C1 segment of cervical spinal cord (tissue), 14 donors: ENCODE results near the gene LMTK2.
"Not testable (repeated sequence)": the region's sequence is repeated elsewhere in the genome, so short reads cannot be mapped to it uniquely, and the experiment has no call there.

Experiments used
- DNase-seq, 14 donors: peaks; one replicate each; lab custom pipeline; 2025; lab: John Stamatoyannopoulos, UW

Gene LMTK2

DNA sequence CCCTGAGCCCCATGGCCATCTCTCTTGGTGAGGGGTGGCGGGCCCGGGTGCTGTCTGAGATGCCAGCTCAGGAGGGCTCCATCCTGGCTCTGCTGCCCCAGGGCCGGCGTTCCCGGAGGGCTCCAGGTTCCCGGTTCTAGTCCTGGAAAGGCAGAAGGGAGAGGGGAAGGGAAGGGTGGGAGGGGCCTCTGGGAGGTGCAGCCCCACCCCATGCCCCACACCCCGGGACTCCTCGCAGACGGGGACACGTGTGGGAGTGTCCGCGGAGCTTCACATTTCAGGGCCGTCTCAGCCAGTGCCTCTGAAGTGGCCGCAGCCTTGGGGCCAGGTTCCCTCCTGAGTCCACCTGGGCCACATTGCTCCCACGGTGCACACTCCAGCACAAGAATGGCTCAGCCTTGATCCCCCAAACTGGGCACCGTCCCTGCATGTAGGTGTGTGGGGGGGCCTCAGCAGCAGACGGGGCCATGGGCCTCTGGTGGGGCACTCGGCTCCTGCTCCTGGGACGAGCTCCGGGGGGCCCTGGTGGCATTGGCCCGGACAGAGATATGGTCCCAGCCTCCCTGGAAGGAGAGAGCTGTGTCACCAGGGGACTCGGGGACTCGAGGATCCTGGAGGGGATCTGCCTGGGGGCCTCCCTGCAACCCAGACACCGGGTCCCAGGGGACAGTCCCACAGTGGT, 110.4 kb downstream of the LMTK2 start:
- DNase-seq = no peak

DNA sequence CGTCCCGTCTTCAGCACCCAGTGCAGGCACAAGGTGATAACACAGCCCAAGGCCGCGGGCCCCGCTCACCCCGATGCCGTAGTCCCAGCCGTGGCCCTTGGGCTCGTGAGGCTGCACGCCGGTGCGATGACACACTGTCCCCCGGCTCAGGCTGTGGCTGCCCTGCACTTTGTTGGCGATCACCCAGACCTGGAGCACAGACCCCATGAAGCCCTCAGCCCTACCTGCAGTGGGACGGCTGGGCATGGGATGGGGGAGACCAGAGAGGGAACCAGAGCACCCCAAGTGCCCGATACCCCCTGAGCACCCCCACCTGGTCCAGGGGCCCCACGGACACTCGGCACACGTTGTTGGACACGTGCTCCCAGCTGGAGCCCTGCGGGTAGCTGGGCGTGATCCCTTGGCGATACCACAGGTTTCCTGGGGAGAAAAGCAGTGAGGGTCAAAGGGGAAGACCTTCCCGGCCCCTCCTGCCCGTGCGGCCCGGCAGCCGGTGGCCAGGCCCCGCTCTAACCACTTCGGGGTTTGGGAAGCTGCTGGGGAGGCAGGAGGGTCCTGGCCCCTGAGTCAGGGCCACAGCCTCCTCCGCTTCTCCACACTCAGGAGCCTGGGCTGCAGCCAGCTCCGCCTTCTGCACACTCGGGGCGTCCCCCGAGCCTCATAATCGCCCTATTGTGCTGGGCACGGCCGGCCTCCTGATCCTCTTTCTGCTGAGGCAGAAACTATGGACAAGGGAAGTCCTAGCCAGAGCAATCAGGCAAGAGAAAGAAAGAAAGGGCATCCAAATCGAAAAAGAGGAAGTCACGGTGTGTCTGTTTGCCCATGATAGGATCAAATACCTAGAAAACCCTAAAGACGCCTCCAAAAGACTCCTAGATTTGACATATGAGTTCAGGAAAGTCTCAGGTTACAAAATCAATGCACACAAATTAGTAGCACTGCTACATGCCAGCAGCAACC, 111.2 kb downstream of the LMTK2 start:
- peak in 11 of 14 donors; percentile 8 to 68 (median 50) for DNase-seq

DNA sequence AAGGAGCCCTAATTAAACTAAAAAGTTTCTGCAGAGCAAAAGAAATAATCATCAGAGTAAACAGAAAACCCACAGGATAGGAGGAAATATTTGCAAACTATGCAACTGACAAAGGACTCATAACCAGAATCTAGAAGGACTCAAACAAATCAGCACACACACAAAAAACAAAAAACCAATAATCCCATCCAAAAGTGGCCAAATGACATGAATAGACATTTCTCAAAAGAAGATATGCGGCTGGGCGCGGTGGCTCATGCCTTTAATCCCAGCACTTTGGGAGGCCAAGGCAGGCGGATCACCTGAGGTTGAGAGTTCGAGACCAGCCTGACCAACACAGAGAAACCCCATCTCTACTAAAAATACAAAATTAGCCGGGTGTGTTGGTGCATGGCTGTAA, 112.7 kb downstream of the LMTK2 start:
- not testable (repeated sequence) for DNase-seq

DNA sequence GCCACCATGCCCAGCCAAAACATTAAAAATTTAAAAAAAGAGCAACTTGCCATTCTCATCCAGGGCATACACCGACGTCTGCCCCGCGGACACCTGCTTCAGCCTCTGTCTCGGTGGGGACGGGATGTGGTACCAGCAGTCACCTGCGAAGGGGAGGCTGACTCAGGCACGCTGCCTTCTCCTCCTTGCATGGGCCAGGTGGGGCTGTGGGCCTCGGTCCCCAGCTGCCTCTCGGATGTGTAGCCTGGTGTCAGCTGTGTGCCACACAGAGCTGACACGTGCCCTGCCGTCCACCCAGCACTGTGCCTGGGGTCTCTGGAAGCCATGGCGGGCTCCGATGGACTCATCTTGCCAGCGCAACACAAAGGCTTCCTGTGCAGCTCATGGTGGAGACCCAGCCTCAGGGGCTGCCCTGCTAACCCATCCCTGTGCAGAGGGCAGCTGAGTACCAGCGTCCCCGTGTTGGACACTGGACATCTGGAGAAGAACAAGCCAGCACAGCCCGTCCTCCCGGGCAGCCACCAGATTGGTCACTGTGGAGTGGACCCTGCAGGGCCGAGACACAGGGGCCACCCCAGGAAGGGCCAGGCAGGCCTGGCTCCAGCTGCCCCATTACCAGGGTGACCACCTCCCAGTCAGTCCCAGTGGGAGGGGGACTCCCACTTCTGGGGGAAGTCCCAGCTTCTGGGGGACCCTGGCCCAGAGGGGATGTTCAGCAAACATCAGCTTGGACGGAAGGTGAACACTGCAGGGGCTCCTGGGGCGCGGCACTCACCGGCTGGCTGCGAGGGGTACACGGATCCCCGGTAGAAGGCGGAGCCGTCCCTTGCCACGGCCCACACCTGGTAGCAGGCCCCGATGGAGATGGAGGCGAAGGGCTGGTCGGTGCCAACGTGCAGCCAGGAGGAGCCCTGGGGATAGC, 115.2 kb downstream of the LMTK2 start:
- no peak for DNase-seq

DNA sequence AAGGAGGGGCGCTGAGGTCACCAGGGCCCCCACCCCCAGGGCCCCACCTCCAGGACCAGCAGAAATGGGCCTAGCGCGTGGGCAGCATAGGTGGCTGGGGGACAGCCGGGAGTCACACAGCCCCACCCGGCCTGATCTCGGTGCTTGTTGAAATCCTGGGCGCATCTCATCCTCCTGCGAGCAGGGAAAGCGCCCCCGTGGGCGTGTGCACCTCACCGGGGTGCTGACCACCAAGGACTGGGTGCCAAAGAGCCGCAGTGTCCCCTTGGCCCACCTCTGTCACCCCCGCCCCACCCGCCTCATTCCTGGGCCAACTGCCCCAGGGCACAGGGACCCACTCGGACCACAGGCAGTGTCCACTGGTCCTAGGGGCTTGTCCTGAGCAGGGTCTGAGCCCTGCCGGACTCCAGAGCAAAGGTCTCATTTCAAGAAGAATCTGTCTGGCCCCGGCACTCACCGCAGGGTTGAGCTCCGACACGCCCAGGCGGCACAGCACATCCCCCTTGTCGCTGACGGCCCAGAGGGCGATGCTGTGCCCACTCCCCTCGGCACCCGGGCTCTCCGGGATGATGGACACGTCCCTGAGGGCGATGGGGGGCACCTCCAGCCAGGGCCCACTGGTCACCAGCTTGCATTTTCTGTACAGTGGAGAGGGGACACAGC, 116.0 kb downstream of the LMTK2 start:
- no peak for DNase-seq

DNA sequence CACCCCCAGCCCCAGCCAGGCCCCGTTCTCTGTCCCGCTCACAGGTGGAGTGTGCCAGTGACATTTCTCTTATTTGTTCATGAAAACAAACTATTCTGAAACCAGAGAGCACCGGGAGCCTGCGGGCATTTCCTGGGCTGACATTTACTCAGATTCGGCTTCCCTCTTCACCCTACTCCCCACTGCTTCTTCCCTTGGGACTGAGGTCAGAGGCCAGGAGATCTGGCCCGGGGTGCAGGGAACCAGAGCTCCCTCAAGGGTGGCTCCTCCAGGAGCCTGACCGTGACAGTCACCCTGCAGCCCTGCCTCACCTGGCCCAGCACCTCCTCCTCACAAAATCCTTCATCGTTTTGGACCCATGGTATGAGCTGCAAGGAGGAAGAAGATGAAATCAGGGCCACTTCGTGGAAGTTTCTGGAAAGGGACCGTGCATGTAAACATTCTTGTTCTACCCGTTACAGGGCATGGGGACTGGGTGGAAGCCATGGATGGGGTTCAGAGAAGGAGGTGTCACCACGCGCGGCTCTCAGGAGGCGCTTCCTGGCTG, 116.8 kb downstream of the LMTK2 start:
- no peak for DNase-seq

DNA sequence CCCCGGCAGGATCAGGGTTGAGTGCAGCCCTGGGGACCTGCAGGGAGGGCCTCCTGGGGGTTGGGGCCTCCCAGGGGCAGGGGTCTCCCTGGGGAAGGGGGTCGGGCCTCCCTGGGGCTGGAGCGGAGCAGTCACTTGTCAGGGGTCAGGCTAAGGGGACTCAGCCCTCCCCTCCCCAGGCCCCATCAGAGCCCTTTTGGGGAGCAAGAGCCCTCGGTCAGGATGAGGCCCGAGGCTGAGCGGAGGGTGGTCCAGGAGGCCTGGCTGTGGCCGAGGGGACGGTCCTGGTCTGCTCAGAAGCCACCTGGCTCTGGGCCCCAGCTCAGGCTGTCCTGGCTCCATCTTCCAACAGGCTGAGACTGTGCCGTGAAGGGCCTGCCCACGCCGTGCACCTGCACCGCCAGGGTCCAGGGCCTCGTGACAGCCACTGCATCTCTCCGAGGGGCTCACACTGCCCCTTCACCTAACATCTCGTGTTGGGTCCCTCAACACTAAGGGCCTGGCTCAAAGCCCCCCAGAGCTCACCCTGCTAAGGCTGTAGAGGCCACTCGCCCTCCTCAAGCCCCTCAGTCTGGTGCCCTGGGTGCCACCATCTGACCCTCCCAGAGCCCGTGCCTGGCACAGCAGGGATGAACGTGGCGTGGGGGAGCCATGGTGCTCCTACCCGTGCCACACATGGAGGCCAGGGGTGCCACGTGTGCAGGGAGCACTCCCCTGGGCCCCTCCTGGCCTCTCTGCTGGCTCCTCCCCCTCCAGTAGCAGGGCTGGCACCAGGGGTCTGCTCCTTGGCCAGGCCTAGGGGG, 117.4 kb downstream of the LMTK2 start:
- no peak for DNase-seq

DNA sequence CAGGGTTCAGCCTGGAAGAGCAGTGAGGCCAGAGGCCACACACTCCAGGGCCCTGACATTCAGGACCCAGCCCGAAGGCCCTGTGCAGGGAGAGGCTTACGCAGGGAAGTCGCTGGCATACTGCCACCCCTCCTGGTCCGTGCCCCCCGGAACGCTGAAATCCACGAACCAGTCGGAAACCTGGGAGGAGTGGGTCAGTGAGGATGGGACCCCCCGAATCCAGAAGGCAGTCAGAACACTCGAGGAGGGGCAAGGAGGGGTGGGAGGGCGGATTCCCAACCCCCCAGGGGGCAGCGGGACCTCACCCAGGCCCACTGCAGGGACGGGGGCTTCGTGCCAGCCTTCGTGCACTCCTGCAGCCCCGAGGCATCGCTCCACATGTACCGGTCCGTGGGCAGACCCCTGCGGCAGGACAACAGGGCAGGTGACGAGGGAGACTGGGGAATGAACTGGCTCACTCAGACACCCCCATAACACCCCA, 118.1 kb downstream of the LMTK2 start:
- no peak for DNase-seq

DNA sequence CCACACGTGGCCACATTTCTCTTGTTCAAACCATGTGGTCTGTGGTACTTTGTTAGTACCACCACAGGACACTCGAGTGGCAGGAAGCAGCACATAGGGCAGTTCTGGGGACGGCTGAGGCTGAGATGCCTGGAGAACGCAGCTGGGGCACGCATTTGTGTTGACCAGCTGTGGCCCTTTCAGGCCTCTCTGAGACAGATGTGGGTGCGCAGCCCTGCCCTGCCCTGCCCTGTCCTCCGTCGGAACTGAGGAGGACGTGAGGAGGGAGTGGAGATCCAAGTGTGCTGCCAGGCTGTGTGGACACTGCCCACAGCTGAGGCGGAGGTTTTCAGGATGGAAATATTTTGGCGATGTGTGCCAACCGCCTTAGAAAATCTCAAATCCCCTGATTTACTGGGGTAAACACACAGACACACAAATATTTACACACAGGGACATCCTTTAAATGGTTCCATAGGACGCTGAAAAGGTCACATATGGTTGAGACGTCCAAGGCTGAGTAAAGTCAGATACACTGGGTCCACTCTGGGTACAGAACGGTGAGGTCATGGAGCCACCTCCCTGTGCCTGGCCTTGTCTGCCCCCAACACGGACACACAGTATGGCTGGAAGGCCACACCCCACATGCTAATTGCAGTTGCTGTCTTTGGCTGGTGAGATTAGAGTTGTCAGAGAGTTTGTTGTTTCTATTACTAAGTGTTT, 119.4 kb downstream of the LMTK2 start:
- no peak for DNase-seq

DNA sequence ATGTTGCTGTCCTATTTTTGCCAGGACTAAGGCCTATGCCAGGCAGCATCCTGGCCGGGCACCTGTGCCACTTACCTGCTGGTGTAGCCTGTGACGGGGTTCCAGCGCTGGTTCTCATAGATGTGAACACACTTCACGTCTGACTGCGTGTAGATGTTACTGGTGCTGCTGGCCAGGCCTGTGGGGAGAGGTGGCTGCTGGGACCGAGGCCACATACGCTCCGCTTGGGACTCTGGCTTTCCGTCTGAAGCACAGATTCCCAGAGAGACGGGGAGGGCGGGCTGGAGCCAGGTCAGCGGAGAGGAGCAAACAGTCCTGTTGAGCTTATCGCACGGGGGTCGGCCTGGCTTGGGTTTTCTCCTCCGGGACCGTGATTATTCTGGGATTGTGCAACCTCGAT, 121.3 kb downstream of the LMTK2 start:
- DNase-seq = no peak

DNA sequence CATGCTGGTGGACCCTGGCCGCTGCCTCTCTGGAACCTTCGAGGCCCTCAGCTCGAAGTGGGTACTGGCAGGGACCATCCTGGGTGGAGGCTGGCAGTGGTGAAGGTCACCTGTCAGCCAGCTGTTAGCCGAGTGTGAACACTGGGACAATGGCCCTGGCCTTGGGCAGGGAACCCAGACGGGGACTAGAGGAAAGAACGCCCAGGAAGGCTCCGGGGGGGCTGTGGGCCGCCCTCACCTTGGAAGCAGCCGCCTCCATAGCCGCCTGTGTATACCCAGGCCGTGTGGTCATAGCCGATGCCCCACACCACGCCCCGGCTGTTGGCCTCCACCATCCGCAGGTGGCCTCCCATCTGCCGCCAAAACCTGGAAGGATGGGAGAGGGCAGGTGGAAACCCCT, 122.1 kb downstream of the LMTK2 start:
- DNase-seq = no peak

DNA sequence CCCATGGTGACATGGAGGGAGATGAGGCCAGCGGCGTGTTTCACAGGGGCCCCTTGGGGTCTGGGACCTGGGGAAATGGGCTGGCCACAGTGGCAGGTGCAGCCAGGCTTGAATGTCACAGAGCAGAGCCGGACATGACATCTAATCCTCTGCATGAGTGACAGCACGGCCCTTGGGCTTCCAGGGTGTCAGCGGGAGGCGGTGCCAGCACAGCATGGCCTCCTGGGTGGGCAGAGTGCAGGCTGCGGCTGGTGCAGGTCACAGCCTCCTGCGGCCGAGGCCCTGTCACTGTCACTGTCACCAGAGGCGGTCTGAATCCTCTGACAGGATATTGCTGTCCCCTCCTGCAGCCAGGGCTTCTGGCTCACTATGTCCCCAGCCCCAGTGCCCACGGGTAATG, 122.8 kb downstream of the LMTK2 start:
- no peak for DNase-seq

DNA sequence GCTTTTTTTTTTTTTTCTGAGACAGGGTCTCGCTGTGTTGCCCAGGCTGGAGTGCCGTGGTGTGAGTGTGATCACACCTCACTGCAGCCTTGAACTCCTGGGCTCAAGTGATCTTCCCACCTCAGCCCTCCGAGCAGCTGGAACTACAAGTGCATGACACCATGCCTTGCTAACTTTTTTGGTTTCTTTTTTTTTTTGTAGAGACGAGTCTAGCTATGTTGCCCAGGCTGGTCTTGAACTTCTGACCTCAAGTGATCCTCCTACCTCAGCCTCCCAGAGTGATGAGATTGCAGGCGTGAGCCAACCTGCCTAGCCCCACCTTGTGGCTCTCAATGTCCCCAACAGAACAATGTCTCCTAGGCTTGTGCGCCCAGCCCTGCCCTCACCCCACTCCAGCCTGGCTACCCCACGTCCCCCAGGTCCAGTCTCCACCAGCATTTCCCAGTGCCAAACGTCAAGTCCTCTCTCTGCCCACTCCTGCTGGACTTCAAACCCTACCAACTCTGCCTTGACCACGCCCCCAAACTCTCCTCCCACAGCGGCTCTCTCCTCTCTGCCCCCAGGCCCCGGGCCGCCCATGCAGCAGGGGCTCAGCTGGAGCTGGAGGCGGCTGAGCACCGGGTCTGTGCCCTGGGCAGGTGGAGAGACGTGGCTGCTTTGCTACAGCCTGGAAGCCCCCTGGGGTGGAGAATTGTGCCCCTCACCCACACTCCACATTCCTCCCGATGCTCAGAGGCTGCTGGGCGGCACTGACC, 123.5 kb downstream of the LMTK2 start:
- DNase-seq = no peak

DNA sequence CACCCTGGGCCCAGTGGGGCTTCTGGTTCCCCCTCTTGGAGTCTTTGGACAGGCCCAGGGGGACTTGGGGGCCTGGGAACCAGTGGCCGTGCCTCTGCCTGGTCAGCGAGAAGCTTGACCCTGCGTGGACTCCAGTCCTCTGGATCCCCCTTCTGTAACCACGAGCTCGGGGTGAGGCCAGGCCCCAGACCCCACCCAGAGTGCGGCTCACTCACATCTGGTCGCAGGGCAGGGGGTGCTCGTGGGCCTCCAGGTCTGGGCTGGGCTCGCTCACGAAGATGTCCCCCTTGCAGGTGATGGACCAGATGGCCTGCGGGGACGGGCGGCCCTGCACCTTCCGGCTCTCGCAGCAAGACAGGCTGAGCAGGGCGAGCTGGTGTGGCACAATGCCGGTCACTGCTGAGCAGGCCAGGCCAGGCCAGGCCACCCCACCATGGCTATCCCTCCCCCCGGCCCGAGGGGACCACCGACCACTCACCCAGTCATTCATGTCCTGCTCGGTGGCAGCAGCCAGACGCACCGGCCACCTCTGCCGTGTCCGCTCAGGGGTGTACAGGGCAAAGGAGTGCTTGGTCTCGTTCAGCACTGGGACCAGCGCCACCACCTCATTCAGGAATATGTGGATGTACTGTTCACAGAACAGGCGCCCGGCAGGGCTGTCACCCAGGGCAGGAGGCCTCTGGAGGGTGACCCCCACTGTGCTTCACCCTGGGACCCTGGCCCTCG, 124.2 kb downstream of the LMTK2 start:
- DNase-seq = no peak

DNA sequence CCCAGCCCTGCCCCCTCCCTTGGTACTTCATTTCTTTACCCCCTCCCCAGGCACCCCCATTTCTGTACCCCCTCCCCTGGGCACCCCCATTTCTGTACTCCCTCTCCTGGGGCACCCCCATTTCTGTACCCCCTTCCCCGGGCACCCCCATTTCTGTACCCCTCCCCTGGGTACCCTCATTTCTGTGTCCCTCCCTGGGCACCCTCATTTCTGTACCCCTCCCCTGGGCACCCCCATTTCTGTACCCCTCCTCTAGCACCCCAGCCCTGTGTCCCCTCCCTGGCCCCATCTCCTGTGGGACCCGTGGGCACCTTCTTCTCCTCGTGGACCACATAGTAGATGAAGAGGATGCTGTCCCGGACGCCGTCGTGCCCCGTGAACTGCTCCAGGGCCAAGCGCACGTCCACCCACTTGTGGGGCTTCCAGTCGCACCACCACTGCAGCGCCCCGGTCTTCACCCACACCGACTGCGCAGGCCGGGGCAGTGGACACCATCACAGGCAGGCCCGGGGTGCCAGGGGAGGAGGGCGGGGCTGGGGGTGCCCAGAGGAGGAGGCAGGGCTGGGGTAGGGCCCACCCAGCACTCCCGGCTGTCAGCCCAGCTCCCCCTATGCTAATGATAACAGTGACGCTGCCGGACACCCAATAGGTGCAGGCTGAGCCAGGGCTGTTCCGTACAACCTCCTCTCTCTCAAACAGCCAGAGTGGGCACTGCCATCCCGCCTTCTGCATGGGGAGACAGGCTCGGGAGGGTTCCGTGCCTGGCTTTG, 125.0 kb downstream of the LMTK2 start:
- no peak for DNase-seq

DNA sequence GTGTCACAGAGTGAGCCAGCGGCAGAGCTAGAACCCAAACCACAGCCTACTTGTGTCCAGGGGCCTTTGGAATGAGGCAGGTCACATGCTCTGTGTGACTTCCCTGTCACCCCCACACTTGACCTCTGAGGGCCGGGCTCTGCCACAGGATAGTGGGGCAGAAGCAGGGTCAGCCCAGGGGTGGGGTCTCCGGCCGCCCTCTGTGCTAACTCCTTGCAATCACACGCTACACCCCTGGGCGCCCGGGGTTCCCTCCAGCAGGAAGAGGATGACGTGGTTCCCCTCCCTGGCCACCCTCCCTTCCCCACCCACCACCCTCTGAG, 125.6 kb downstream of the LMTK2 start:
- DNase-seq = no peak

DNA sequence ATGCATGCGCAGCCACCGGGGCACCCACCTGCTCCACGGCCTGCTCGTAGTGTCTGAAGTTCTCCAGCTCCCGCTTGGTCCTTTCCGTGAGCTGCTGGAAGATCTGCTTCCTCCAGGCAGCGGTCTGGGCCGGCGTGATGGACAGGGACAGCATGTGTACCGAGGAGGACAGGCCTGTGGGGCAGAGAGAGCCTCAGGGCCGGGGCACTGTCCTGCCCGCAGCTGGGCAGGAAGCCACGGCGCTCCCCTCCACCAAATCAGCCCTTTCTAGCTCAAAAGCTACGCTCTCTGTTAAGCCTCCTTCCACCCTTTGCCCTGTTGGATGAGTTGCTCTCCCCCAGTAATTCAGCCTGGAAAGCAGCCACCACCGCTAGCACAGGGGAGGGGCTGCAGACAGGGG, 126.1 kb downstream of the LMTK2 start:
- DNase-seq = no peak
